ENCODE measurements around the gene PTPRN2.

Gene PTPRN2

GRCh38 chr7:158066085-158066484 lies 521.5 kb downstream of the PTPRN2 start:
- DNase-seq (ENCODE audit: low read depth): no peak

DNA sequence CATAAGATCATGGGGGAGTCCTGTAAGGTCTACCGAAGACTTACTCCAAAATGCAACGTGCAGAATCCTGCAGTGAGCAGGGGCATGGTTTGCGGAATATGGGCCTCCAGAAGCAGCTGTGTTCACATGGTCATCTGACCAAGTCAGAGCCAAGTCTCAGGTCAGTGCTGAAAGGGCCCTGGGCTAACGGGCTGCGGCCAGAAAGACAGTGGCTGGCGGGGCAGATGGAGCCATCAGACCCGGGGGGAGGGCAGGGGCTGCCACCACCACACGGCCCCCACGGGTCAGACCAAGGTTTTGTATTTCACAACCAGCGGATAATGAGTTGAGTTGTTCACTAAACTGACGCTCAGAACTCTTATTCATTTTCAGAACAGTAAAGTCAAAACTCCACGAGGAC lies 522.3 kb downstream of the PTPRN2 start:
- DNase-seq (ENCODE audit: low read depth): no peak

DNA sequence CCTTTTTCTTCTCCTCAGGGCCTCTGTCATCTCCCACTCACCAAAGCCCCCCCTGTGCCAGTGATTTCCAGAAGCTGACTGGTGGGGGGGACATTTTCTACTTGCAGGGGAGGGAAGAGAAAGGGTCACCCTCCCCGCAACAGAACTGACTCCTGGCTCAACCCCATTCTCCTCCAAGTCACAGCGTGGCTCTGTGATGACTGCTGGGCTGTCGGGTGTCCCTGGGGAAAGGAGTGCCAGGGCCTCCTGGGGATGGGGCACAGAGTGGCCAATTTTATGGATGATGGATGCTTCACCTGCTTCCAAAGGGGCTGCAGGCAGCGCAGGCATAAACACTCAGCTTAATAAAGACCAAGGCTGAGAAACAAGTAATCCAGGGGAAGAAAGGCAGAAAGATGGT lies 523.0 kb downstream of the PTPRN2 start:
- no peak for DNase-seq (ENCODE audit: low read depth)

- DNase-seq (ENCODE audit: low read depth): no peak
Observed at GRCh38 chr7:158063850-158064610, 523.6 kb downstream of the PTPRN2 start.

- DNase-seq (ENCODE audit: low read depth): no peak
Observed at GRCh38 chr7:158062661-158063060, 525.0 kb downstream of the PTPRN2 start.

GRCh38 chr7:158061884-158062656 lies 525.6 kb downstream of the PTPRN2 start:
- DNase-seq (ENCODE audit: low read depth): no peak

GRCh38 chr7:158061026-158061630 lies 526.5 kb downstream of the PTPRN2 start:
- DNase-seq (ENCODE audit: low read depth): no peak

GRCh38 chr7:158060216-158060615 lies 527.4 kb downstream of the PTPRN2 start:
- DNase-seq (ENCODE audit: low read depth): no peak

GRCh38 chr7:158057446-158057845 lies 530.2 kb downstream of the PTPRN2 start:
- DNase-seq (ENCODE audit: low read depth): no peak

DNA sequence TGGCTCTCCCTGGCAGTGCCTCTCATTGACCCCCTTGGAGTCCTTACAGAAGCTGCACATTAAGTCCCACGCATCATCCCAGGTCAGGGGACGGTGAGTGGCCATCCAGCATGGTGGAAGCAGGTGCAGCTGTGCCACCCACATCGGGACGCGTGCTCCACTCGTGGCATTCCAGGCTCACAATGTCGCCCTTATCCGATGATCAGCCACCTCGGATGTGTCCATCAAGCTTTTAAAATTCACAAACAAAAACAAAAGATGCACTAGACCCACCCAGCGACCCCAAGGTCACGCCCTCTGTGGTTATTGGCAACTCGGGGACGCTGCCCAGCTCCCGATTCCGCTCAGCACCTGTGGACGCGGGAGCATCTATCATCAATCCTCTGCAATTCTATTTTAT lies 530.9 kb downstream of the PTPRN2 start:
- DNase-seq (ENCODE audit: low read depth): no peak

DNA sequence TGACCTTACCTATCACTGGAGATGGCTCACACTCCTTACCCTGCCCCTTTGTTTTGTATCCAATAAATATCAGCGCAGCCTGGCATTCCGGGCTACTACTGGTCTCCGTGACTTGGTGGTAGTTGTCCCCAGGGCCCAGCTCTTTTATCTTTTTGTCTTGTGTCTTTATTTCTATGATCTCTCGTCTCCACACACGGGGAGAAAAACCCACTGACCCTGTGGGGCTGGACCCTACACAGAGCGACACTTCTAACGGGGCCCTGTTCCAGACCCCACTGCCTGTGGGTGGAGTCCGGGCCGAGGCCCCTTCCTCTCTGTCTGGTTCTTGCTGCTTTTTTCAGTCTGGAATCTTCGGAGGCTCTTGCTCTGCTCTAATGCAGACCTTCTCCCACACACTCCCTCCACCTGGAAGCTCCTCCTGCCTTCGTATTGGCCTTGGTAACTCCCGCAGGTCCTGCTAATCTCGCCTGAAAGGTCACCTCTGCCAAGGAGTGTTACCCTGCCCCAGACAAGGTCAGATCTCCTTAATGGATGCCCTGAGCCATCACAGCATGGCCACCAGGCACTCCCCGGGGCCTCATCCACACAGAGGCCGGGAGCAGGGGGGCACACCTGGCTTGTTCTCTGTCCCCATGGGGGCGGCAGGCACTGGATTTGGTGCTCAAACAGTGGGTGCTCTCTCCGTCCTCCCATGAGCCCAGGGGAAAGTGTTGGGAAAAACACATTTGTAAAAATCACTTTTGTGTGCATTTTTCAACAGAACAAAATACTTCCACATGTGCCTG lies 531.7 kb downstream of the PTPRN2 start:
- no peak for DNase-seq (ENCODE audit: low read depth)

- DNase-seq (ENCODE audit: low read depth): no peak
Observed at GRCh38 chr7:158054611-158055010, 533.0 kb downstream of the PTPRN2 start.

DNA sequence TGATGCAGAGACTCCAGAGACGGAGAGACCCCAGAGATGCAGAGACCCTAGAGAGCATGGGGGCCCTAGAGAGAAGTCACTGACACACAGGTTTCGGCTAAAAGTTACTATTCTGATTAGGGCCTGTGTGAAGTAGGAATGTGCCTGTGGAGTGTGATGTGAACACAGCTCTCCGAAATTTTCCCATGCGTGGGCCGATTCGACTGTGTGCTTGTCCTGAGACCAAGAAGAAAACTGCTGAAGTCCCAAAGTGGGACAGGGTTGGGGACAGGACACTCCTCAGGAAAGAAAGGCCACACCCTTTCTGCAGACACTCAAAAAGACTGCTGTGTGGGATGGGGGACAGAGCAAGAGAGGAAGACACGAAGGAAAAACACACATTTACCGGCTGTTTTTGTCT lies 533.5 kb downstream of the PTPRN2 start:
- no peak for DNase-seq (ENCODE audit: low read depth)

DNA sequence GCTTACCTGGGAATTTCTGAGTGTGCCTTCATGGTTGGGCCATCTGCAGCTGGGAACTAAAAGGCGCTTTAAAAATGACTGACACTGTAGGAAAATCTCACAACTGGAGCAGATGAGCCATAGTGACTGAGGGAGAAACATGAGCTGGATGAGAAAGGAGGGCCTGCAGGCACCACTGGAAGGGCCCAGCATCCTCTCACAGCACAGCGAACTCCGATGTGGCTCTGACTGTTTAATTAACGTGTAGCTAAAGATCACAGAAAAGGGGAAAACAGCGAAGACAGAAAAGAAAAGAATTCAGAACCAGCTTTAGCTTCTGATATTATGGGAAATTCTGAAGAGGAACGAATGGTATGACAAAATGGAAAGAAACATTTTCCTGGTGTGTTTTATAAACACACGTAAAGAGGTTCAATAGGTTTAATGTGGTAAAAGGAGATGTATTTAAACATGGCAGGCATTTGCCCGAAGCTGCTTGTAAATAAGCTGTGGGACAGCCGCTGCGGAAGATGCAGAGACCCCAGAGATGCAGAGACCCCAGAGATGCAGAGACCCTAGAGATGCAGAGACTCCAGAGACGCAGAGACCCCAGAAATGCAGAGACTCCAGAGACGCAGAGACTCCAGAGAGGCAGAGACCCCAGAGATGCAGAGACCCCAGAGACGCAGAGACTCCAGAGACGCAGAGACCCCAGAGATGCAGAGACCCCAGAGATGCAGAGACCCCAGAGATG lies 534.3 kb downstream of the PTPRN2 start:
- no peak for DNase-seq (ENCODE audit: low read depth)

DNA sequence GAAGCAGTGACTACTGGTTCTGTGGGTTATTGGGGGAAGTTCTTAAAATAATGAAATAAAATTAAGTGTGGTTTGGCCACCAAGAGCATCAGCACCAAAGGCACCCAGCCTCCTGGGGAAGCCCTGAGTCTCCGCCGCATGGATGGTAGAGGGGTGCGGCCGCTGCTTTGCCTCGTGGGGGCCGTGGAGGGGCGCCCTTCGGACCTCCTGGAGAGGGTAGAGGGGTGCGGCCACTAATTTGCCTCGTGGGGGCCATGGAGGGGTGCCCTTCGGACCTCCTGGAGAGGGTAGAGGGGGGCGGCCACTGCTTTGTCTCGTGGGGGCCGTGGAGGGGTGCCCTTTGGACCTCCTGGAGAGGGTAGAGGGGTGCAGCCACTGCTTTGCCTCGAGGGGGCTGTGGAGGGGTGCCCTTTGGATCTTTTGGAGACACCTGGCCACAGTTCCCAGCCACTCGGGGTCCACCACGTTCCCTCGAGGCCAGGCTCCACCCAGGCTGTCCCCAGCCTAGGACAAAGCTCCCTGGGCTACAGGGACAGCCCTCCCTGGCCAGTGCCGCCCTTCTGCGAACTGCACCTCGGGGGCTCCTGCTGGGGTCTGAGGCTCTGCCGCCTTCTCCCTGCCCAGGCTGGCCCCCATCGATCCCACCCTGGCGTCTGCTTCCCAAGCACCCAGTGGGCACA lies 535.1 kb downstream of the PTPRN2 start:
- DNase-seq (ENCODE audit: low read depth): no peak

DNA sequence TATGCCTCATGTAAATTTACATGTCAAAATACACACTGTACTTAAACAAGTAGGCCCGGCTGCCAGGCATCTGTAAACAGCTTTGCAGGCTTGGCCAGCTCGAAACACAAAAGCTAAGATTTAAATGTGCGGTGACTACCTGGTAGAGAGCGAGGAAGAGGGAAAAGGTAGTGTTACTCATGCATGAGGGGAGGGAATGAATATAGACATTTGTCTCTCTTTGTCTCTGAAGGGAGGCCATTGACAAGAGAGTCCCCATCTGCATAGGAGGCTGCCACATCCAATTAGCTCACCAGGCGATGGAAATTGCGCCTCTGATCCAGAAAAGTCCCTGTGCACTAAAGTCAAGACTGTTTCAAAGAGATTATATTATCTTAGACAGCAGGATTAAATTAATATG lies 535.8 kb downstream of the PTPRN2 start:
- no peak for DNase-seq (ENCODE audit: low read depth)

- DNase-seq (ENCODE audit: low read depth): no peak
Observed at GRCh38 chr7:158050978-158051651, 536.5 kb downstream of the PTPRN2 start.

GRCh38 chr7:158050441-158050977 lies 537.1 kb downstream of the PTPRN2 start:
- DNase-seq (ENCODE audit: low read depth): no peak

DNA sequence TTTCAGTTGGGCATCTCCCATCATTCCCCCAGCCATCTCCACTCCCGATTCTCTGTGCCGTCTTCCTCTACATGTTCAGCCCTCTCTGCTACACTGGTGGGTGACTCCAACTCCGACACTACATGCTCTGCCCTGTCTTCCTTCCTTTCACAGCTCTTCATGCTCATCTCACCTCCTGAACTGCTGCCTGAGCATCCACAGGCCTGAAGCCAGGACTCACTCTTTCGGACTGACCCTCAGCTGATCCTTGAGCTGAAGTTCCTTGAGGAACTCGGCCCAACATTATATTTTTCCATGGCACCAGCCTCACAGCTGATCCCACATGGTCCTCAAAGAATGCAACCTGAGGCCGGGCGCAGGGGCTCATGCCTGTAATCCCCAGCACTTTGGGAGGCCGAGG lies 538.4 kb downstream of the PTPRN2 start:
- no peak for DNase-seq (ENCODE audit: low read depth)

DNA sequence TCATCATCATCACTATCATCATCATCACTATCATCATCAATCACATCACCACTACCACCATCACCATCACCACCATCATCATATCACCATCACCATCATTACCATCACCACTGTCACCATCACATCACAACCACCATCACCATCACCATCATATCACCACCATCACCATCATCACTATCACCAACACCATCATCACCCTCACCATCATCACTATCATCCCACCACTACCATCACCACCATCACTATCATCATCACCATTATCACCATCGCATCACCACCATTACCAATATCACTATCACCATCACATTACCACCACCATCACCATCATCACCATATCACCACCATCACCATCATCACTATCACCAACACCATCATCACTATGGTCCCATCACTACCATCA lies 539.1 kb downstream of the PTPRN2 start:
- no peak for DNase-seq (ENCODE audit: low read depth)
